NCI-H2171 (cell line): ENCODE data around the gene ZNF304.
"Not testable (repeated sequence)": the region's sequence is repeated elsewhere in the genome, so short reads cannot be mapped to it uniquely, and the experiment has no call there.

Experiments
- DNase-seq: peaks from one replicate; lab custom pipeline; 2025; lab: John Stamatoyannopoulos, UW

The ZNF304 gene

GRCh38 chr19:57362419-57362818, 11.3 kb downstream of the ZNF304 start:
- DNase-seq: no peak

DNA sequence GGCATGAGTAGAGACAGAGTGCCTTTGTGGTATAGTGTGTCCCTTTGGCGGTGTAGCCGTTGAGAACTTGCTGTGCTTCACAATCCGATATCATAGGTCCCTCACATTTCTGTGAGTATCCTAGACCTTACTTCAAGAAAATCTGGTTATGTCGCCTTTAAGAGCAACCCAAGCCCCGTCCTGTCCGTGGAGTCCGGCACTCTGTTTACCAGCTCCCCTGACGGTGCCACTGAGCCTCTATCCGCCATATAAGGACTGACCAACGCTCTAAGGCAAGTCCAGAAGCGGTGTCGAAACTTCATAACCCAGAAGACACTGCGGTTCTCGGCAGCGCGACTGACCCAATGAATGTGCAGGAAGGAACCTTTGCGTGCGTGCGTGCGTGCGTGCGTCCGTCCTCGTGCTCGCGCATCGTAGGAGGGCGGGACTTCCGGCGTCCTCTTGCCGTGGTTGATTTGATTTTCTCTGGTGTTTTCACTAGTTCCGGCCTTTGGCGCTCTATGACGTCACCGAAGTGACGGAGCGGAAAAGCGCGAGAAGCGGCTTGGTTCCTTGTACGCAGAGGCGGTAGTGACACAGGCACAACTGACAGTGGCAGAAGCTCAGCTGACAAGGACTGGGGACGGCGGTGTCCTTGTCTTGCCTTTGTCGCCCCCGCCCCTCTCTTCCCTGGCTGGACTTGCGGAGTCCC, 12.1 kb downstream of the ZNF304 start, which contains the start of the genes TRAPPC2B and ZNF547:
TSS of gene TRAPPC2B (plus strand) at position 555 of the 691 bp plus-strand sequence. CDS start 1,283 bp downstream, outside the sequence.
TSS of gene ZNF547 (plus strand) at position 555 of the 691 bp plus-strand sequence. CDS start 5,005 bp downstream, outside the sequence.
- peak; percentile 97 for DNase-seq

- no peak for DNase-seq
These were observed 12.7 kb downstream of the ZNF304 start for GRCh38 chr19:57363688-57364181.

DNA sequence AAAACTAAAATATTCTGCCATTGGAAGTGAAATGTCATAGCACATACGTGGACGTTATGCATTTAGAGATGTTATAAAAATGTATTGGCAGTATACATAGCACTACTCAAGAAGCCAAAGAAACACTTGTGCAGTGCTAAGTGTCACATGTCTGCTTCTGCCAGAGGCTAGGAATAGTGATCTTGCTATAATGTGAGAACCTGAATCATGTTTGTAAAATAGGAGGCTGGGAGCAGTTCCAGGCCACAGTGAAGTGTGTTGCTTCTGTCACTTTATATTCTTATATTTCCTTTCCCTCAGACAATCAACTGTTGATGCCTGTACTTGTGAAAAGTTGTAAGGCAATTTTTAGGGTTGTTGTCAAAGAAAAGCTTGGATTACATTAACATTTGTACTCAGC, 15.7 kb downstream of the ZNF304 start:
- no peak for DNase-seq

- DNase-seq: no peak
These were observed 23.1 kb downstream of the ZNF304 start for GRCh38 chr19:57374179-57374578.

- not testable (repeated sequence) for DNase-seq
These were observed 23.6 kb downstream of the ZNF304 start for GRCh38 chr19:57374647-57375046.

- DNase-seq: no peak
These were observed 25.1 kb downstream of the ZNF304 start for GRCh38 chr19:57376151-57376550.

DNA sequence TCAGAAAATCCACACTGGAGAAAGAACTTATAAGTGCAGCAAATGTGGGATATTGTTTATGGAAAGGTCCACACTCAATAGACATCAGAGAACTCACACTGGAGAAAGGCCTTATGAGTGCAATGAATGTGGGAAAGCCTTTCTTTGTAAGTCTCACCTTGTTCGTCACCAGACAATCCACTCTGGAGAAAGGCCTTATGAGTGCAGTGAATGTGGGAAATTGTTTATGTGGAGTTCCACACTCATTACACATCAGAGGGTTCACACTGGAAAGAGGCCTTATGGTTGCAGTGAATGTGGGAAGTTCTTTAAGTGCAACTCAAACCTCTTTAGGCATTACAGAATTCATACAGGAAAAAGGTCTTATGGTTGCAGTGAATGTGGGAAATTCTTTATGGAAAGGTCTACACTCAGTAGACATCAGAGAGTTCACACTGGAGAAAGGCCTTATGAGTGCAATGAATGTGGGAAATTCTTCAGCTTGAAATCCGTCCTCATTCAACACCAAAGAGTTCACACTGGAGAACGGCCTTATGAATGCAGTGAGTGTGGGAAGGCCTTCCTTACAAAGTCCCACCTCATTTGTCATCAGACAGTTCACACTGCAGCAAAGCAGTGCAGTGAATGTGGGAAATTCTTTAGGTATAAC, 26.6 kb downstream of the ZNF304 start:
- no peak for DNase-seq

DNA sequence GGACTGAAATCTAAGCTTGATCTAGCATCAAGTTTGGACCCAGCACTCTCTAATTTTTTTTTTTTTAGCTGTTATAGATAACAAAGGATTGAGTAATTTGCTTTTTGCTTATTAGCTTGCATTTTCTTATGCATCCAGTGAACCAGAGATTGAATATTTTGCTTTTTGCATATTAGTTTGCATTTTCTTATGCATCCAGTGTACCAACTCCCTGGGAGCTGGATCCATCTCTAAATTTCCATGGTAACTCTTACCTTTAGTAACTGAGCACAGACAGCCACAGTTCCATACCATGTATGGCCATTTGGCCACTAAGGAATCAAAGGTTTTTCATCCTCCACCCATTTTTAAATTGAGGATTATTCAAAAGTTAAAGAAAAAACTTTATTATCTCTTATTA, 29.9 kb downstream of the ZNF304 start:
- DNase-seq: no peak

DNA sequence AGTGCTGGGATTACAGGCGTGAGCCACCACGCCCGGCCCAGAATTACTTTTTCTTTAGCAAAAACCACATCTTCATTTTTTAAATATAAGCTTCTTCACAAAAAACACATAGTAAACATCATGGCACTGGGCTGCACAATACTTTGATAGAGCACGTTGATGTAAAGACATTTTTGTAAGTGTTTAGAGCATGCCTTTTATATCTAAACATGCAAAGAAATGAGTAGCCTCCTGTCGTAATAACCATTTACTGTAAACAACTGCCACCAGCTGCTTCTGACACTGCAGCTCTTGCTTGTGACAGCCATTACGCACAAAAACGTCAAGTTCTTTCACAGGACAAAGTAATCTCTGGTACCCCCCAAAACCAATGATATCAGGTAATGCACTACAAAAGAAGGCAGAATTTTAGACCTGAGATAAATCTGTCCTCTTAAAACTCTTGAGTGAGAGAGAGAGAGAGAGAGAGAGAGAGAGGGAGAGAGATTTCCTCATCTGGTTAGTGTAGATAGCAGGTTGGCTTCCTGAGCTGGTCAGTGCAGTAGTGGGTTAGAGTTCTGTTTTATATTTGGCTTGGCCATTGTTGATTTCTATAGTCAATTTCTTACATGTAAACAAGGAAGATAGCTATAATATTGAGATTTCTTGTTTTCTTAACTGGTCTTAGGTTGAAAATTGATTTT, 31.9 kb downstream of the ZNF304 start:
- no peak for DNase-seq

DNA sequence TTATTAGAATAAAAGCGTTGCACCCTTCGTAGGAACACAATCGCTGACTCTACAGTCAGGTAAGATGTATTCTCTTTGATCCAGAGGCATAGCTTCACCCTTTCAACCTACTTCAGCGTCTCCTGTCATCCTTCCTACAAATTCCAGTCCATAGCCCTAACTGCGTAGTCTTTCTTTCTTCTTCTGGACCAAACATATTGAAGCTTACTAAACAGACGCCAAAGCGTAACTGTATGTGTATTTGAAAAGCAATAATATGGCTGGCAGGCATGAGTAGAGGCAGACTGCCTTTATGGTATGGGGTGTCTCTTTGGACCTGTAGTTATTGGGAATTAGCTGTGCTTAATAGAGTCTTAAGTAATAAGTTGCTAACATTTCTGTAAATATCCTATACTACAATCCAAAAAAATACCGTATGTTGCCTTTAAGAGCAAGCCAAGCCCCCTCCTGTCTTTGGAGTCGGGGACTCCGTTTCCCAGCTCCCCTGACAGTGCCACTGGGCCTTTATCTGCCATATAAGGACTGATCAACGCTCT, 38.2 kb downstream of the ZNF304 start:
- DNase-seq: no peak

DNA sequence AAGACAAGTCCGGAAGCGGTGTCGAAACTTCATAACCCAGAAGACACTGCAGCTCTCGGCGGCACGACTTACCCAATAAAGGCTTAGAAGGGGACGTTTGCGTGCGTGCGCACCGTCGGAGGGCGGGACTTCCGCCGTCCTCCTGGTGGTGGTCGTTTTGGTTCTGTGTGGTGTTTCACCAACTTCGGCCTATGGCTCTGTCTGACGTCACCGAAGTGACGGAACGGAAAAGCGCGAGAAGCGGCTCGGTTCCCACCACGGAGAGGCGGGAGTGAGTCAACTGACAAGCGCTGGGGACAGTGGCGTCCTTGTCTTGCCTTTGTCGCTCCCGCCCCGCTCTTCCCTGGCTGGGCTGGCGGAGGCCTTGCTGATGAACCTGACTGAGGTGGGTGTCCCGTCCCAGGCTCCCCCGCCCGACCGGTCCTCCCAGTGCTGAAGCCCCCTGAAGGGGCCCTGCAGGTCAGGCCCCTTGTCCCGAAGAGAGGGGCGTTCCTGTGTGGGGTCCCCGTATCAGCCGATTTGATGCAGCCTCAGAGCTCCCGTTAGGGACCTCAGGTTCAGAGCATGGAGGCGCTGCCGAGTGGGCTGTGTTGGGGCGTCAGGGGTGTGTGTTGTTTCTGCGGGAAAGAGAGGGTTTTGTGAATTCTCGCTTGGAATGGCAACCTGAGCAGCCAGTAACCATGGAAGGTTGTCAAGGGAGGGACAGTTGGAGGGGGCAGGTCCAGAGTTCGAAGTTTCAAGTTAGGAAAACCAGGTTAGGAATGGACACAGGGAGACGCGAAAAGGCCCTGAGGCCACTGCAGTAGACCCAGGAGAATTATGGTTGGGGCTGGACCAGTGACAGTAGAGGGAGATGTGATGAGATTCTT, 38.9 kb downstream of the ZNF304 start, which contains the start of gene ZNF548:
TSS of gene ZNF548 (plus strand) at position 125 of the 869 bp plus-strand sequence. CDS start at position 371, 246 bp downstream.
- peak; percentile 95 for DNase-seq

- no peak for DNase-seq
These were observed 44.6 kb downstream of the ZNF304 start for GRCh38 chr19:57395710-57396109.

- DNase-seq: no peak
These were observed 47.8 kb downstream of the ZNF304 start for GRCh38 chr19:57398868-57399267.

- DNase-seq: no peak
These were observed 52.9 kb downstream of the ZNF304 start for GRCh38 chr19:57403737-57404563.

DNA sequence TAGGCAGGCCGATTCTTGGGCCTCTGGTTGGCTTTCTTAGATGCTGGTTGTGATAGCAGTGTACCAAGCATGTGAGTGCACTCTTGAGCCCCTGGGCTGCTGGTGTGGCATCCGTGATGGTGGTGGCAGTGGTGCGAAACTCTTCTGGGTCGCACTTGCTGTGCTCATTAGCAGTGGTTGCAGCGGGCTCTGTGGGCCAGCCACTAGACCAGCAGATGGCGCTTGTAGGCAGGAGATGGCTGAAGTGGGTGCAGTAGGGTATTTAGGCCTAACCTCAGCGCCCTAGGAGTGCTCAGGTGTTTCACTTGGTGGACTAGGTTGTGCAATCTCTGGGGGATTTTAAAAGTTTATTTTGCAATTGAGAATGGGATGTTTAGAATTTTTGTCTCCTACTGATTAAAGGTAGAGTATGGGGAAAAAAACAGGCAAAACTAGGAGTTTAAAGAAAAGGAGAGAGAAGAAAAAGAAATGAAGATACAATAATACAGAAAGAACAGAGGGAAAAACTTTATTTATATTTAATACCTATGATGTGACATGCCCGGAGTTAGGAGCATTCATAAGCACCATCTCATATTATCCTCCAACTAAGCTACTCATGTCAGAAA, 55.5 kb downstream of the ZNF304 start:
- DNase-seq: peak; percentile 13
